ENCODE results near the gene DCUN1D5.

Gene DCUN1D5

DNA sequence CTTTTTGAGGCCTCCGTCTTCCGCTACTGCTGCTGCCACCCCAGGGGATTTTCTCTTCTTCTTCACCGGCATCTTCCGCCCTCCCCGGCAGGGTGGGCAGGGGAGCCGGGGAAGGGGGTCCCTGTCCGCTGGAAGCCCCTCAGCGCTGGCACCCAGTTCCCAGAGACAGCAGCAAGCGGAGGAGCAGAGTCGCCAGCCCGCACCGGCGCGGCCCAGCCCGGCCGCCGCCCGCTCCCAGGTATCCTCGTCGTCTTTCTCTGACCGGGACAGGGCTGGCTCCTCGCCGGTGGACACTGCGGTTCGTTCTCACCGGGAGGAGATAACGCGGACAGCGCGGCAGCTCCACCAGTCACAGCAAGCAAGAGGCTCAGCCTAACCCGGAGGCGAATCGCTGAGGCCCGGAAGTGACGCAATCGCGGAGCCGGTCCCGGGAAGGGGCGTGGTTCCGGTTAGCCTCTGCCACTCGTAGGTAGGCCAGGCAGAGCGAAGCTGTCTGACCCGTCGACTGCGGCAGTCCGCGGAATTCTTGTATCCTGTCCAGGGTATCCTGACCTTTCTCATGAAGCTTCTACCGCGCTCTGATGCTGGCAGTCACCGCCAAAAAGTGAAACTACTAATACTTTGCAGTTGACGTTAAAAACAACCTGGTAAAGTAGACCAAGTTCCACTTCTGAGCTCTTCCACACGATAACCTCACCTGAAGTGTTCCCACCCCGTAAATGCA lies at the start of gene DCUN1D5:
DCUN1D5 (minus strand) TSS at position 360 of the 724 bp plus-strand sequence; CDS start at position 72, 288 bp downstream.
- peak; percentile 95 to 96 for DNase-seq (ENCODE audit: low read depth in 2 of 2)
- TF ChIP-seq, protein P1, sequence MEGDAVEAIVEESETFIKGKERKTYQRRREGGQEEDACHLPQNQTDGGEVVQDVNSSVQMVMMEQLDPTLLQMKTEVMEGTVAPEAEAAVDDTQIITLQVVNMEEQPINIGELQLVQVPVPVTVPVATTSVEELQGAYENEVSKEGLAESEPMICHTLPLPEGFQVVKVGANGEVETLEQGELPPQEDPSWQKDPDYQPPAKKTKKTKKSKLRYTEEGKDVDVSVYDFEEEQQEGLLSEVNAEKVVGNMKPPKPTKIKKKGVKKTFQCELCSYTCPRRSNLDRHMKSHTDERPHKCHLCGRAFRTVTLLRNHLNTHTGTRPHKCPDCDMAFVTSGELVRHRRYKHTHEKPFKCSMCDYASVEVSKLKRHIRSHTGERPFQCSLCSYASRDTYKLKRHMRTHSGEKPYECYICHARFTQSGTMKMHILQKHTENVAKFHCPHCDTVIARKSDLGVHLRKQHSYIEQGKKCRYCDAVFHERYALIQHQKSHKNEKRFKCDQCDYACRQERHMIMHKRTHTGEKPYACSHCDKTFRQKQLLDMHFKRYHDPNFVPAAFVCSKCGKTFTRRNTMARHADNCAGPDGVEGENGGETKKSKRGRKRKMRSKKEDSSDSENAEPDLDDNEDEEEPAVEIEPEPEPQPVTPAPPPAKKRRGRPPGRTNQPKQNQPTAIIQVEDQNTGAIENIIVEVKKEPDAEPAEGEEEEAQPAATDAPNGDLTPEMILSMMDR (IDR thresholded peaks at IDR 0.05; ENCODE audit: low read depth, low read length), result no peak
- peak within 1 kb of the TSS; percentile 85 to 91 for H3K4me3 ChIP-seq (replicated peaks in 1 of 2; ENCODE audit: low read depth in 2 of 2, low read length in 2 of 2)

DNA sequence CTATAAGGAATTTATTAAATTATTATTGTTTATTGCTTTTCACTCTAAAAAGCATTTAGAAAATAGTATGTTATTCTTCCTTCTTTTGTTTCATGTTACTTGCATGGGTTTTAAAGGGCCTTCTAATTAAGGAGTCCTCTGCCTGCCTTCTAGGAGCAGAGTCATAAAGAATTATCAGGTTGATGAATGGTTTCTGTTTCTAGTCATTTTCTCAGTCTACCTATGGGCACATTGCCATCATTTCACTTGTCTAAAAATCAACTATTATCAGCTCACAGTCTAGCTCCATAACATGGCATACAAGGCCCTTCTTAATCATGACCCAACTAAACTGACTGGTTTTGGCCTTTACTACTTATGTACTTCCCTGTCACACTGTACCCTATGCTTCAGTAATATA lies 33.5 kb upstream of the DCUN1D5 start:
- TF ChIP-seq, protein P1 (IDR thresholded peaks at IDR 0.05; ENCODE audit: low read depth, low read length), result no peak
- H3K4me3 ChIP-seq (replicated peaks in 1 of 2; ENCODE audit: low read depth in 2 of 2, low read length in 2 of 2), result no peak overlapping the region
- DNase-seq (ENCODE audit: low read depth in 2 of 2), result no peak

DNA sequence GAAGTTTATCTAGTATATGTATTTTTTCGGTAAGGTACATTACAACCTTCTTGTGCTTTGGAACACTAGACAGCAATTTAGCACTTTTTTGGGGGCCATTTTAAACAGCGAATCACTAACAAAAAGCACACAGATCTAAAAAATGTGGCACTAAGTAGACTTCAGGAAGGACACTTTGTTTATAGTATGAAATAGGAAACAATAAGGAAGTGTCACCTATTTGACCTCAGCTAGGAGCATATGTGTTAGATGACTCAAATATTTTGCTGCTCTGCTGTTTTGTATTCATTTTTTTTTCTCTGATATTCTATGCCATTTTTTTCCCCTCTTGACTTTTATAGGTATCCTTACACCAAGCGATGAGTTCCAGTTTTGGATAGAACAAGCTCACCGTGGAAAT lies 22.9 kb upstream of the DCUN1D5 start:
- H3K4me3 ChIP-seq (replicated peaks in 1 of 2; ENCODE audit: low read depth in 2 of 2, low read length in 2 of 2), result no peak overlapping the region
- peak in 1 of 2 donors; percentile 5 for DNase-seq (ENCODE audit: low read depth in 2 of 2)
- TF ChIP-seq, protein P1 (IDR thresholded peaks at IDR 0.05; ENCODE audit: low read depth, low read length), result no peak

DNA sequence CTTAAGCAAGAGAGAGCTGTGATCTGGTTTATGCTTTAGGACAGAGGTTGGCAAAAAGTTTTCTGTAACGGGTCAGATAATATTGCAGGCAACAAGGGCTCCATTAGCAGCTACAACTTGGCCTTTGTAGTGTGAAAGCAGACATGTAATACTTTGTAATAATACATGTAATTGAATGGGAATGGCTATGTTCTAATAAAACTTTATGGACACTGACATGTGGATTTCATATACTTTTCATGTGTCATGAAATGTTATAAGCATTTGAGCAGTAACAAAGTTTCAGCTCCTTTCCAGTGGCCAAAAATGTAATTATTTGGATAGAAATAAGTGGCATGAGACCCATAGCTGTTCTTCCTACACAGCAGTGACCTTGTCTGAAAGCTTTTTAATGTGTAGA lies 20.4 kb upstream of the DCUN1D5 start:
- DNase-seq (ENCODE audit: low read depth in 2 of 2), result peak; percentile 4 to 5
- TF ChIP-seq, protein P1 (IDR thresholded peaks at IDR 0.05; ENCODE audit: low read depth, low read length), result no peak
- no peak overlapping the region for H3K4me3 ChIP-seq (replicated peaks in 1 of 2; ENCODE audit: low read depth in 2 of 2, low read length in 2 of 2)

DNA sequence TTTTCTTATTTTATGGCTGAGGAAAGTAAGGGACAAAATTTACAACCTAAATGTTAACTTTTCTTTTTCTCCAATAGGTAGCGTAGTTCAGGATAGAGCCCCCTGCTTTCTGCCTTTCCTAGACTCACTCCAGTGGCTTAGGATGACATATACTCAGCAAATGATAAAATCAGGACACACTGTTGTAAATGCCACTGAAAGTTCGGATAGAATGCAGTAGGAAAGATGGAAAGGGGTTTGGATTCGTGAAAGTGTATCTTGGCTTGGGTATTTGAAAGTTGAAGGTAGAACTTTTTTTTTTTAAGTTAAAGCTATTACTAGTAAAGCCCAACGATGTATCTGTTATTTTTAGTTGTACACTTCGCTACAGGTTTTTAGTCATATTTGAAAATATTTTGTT lies 19.4 kb upstream of the DCUN1D5 start:
- TF ChIP-seq, protein P1 (IDR thresholded peaks at IDR 0.05; ENCODE audit: low read depth, low read length), result no peak
- H3K4me3 ChIP-seq (replicated peaks in 1 of 2; ENCODE audit: low read depth in 2 of 2, low read length in 2 of 2), result no peak overlapping the region
- DNase-seq (ENCODE audit: low read depth in 2 of 2), result no peak

DNA sequence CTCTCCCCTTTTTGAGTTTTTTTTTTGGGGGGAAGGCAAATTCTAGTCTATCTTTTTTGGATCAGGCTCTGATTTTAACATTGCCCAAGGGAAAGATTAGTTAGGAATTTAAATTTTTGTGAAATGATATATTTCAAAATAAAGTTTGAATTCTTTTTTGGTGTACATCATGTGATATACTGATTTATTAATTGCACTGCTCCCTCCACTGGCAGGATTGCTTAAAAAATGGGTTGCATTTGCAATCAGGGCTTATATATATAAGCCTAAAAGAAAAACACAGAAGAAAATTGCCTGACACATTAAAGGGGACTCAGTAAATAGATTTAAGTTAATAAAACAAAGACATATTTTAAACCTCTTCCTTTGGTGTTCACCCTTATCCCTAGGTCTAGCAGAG lies 18.4 kb upstream of the DCUN1D5 start:
- peak overlapping the region; percentile 72 to 87 for H3K4me3 ChIP-seq (replicated peaks in 1 of 2; ENCODE audit: low read depth in 2 of 2, low read length in 2 of 2)
- peak; percentile 67 to 70 for DNase-seq (ENCODE audit: low read depth in 2 of 2)
- TF ChIP-seq, protein P1 (IDR thresholded peaks at IDR 0.05; ENCODE audit: low read depth, low read length), result peak; percentile 33
